Cardiac septum (tissue), 1 donor: ENCODE results near the gene AMBRA1. TPM values are rescaled to one million over a fixed set of nuclear protein-coding genes. Genes with fewer than 3 reads are reported as not detected.

Experiments
- DNase-seq: peaks from one replicate; pipeline ENCODE4 v3.0.0-alpha.2; 2020; ENCODE audit warnings: low spot score
- intact Hi-C: fragments of 100-400 bp; cut with DNase I; formaldehyde crosslinking; loops from one replicate; pipeline ENCODE4 v1.14.0; 2022
- total RNA-seq: library from RNA; stranded (reverse); fragmentation: NEBNext Ultra II Directional; extraction: Animal tissue kit (Norgen Biotek cat#: 25700); gene quantifications from one replicate; pipeline ENCODE4 v1.2.1, GENCODE V29; 2021
- donor health status: DM: no; HTN: no; CAD: no.

The AMBRA1 gene
- total RNA-seq, 1 donor from 2014 or later = 18.0 TPM

DNA sequence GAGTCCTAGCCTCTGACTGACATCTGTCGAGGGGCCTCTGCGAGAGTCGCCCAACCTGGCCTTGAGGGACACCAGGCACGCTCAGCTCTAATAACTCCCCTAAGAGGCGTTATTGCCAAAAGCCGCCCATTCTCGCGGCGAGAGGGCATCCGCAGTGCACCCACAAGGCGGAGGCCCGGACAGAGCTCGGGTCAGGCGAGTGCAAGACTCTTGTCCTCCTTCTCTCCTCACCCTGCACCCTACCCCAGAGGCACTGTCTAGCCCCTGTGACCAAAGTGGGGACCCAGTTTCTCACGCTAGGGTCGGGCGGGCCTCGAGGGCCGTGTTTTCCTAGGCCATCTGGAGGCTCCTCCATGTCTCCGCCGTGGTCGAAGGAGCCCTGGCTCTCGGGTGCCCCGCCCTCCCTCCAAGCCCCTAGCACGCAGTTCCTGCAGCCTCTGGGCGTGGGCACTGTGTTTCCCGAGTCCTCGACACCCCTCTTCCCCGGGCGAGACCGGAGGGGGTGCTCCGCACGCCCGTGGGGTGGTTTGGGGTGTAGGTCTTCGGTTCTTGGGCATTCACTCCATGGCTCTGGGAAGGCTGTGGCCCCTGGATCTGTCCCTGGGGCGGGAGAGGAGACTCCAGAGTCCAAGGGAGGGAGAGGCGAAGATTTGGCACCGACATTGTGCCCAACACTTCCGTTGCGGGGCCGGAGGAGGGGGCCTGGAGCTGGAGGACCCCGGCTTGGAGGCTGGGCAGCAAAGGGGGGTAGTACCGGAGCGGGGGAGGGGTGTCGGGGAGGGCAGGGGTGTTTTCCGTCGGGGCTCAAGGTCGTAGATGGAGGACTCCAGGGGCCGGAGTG, 203.3 kb downstream of the AMBRA1 start:
- DNase-seq = no peak
- intact Hi-C loops = no loop called here

- intact Hi-C loops = loop anchor here (2.0 kb wide), 2 partner anchors 147 to 227 kb away; partner anchors contain the start of genes ATG13 and HARBI1
- no peak for DNase-seq
Measured at GRCh38 chr11:46389450-46390330, 204.1 kb downstream of the AMBRA1 start.

GRCh38 chr11:46388619-46389449, 205.0 kb downstream of the AMBRA1 start:
- intact Hi-C loops = loop anchor here (2.0 kb wide), 2 partner anchors 148 to 228 kb away; partner anchors contain the start of genes ATG13 and HARBI1
- no peak for DNase-seq

GRCh38 chr11:46387919-46388618, 205.8 kb downstream of the AMBRA1 start:
- DNase-seq = no peak
- intact Hi-C loops = loop anchor here (2.0 kb wide), 2 partner anchors 149 to 229 kb away; partner anchors contain the start of genes ATG13 and HARBI1

DNA sequence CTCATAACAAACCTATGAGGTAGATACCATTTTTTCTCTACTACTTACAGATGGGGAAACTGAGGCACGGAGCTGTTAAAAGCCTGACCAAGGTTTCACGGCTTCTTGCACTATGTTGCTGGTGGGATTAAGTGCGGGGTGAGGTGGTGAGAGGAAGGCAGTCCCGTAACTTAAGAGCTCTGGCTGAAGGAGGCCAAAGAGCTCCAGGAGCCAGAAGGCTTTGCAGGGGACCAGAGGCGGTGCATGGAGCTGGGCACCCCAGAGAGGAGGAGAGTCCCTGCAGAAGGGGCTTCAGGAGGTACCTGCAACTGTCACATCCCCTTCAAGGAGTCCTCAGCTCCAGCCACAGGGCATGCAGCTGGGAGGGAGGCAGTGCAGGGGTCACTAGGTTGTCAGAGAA, 206.4 kb downstream of the AMBRA1 start:
- no peak for DNase-seq
- intact Hi-C loops = no loop called here

- DNase-seq = no peak
- intact Hi-C loops = no loop called here
Measured at GRCh38 chr11:46386674-46387073, 207.1 kb downstream of the AMBRA1 start.

GRCh38 chr11:46386005-46386578, 207.7 kb downstream of the AMBRA1 start:
- no peak for DNase-seq
- intact Hi-C loops = no loop called here

DNA sequence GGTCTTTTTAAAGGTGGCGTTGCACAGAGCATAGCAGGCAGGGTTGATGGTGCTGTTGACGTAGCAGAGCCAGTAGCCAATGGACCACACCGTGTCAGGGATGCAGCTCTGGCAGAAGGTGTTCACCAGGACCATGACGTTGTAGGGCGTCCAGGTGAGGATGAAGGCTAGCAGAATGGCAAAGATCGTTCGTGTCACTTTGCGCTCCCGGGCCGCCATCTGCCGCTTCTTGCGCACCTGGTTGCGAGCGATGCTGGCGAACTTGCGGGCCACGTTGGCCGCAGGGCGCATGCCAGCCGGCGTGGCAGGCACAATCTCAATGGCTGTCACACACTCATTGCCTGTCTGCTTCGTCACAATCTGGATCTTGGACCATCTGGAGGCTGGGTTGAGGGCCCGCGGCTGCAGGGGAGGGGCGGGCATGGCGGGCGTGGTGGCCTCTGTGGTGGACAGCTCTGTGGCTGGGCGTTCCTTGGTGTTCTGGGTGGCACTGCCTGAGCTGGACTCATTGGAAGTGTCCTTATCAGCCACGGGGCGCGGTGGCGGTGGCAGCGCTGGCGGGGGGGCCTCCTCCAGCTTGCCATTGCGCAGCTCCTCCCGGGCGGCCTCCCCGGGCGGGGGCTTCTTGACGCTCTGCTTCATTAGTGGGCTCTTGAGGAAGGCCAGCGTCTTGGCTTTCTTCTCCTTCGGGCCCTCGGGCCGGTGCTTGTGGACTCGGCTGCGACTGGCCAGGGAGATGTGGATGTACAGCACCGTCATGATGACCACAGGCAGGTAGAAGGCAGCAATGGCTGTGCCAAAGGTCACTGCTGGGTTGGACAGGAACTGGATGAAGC, 208.4 kb downstream of the AMBRA1 start:
- no peak for DNase-seq
- intact Hi-C loops = no loop called here

GRCh38 chr11:46383974-46384701, 209.7 kb downstream of the AMBRA1 start:
- DNase-seq = no peak

DNA sequence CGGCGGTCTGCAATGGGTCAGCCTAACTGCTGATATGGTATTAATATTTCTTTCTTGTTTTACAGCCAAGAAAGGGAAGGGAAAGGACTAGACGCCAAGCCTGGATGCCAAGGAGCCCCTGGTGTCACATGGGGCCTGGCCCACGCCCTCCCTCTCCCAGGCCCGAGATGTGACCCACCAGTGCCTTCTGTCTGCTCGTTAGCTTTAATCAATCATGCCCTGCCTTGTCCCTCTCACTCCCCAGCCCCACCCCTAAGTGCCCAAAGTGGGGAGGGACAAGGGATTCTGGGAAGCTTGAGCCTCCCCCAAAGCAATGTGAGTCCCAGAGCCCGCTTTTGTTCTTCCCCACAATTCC, 210.4 kb downstream of the AMBRA1 start:
- no peak for DNase-seq
- intact Hi-C loops = no loop called here

More at GRCh38 chr11:46383974-46384701, 209.7 kb downstream of the AMBRA1 start:
- intact Hi-C loops = no loop called here

- intact Hi-C loops = no loop called here
- no peak for DNase-seq
Measured at GRCh38 chr11:46382646-46383403, 211.0 kb downstream of the AMBRA1 start.

DNA sequence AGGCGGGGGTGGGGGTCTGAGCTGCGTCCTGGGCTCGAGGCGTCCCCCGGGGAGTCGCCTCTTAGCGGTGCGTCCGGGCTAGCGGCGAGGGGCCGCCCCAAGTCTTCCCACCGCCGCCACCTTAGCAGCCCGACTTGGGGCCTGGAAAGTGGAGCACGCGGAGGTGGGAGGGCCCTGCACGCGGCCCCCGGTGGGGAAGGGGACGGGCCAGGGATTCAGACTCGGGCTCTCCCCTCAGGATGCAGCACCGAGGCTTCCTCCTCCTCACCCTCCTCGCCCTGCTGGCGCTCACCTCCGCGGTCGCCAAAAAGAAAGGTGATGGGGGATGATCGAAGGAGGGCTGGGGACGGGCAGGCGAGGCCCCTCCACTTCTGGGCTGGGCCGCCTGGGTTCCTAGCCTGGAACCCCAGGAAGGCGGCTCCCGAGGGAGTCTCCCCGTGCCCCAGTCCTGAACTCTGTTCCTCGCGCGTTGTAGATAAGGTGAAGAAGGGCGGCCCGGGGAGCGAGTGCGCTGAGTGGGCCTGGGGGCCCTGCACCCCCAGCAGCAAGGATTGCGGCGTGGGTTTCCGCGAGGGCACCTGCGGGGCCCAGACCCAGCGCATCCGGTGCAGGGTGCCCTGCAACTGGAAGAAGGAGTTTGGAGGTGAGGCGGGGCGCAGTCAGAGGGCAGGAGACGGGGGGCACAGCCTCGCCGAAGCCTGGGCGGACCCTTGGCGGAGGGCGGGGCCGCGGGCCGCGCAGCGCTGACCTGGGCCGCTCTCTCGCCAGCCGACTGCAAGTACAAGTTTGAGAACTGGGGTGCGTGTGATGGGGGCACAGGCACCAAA, 211.8 kb downstream of the AMBRA1 start:
- no peak for DNase-seq
- intact Hi-C loops = no loop called here

DNA sequence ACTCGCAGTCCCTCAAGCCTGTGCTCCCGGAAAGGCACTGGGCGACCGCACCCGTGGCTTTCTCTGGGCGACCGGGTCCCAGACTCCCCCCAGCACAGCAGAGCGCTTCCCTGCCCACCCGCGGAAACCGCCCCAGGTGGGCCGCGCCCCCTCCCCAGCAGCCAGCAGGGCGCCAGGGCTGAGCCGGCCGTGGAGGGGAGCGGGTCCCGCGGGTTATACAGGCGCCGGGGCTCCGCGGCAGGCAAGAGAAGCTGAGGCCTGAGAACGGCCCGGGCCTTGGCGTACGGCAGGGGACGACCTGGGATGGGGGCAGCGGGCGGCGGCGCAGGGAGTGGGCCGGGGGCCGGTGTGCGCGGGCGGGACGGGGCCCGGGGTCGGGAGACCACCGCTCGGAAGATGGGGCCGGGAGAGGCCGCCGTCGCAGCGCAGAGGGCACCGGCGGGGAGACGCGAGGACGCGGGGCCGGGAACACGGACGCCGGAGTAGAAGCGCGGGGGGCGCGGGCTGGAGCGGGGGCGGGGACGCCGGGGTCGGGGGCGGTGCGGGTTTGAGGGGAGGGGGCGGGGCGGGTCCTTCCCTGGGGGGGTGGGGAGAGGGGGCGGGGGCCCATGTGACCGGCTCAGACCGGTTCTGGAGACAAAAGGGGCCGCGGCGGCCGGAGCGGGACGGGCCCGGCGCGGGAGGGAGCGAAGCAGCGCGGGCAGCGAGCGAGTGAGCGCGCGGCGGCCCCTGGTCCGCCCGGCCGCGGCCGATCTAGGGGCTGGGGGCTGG, 212.6 kb downstream of the AMBRA1 start, which contains the start of gene MDK:
MDK (plus strand) TSS at position 622 of the 771 bp plus-strand sequence. CDS start 389 bp downstream, outside the sequence.
- intact Hi-C loops = no loop called here
- DNase-seq = no peak

- intact Hi-C loops = no loop called here
- peak; percentile 89 for DNase-seq
Measured at GRCh38 chr11:46380340-46381047, 213.3 kb downstream of the AMBRA1 start.
